SK-N-SH treated with all-trans-retinoic acid at 6 μM for 48 hours (cell line): Measurements from ENCODE around the gene ST3GAL4.

Source experiments
- ATAC-seq: fragments of 200-7000 bp; cut with Tn5 transposase; 3 replicates; pipeline ENCODE4 v1.9.1; 2020; ENCODE audit warnings: mild to moderate bottlenecking, moderate library complexity
- BACH2 ChIP-seq: fragments of 250-450 bp; sonication (Bioruptor Pico); IDR thresholded peaks from 2 replicates; pipeline ENCODE4 v1.9.0; 2021; ENCODE audit warnings: mild to moderate bottlenecking, borderline replicate concordance
- CSDC2 ChIP-seq: fragments of 250-450 bp; sonication (Bioruptor Pico); IDR thresholded peaks from 2 replicates; pipeline ENCODE4 v1.5.0; 2020; ENCODE audit warnings: mild to moderate bottlenecking, moderate library complexity
- GLIS3 ChIP-seq: fragments of 250-450 bp; sonication (Bioruptor Pico); IDR thresholded peaks from 2 replicates; pipeline ENCODE4 v1.5.0; 2020; ENCODE audit warnings: mild to moderate bottlenecking, moderate library complexity
- OSR1 ChIP-seq: fragments of 250-450 bp; sonication (Bioruptor Pico); IDR thresholded peaks from 2 replicates; pipeline ENCODE4 v1.8.0; 2022; ENCODE audit warnings: moderate library complexity, mild to moderate bottlenecking, inconsistent platforms
- PPARA ChIP-seq: fragments of 250-450 bp; sonication (Bioruptor Pico); IDR thresholded peaks from 2 replicates; pipeline ENCODE4 v1.5.0; 2020; ENCODE audit warnings: mild to moderate bottlenecking, borderline replicate concordance
- RARB ChIP-seq: fragments of 250-450 bp; sonication (Bioruptor Pico); IDR thresholded peaks from 2 replicates; pipeline ENCODE4 v1.8.0; 2021; ENCODE audit warnings: mild to moderate bottlenecking, moderate library complexity
- TOX ChIP-seq: fragments of 250-450 bp; sonication (Bioruptor Pico); IDR thresholded peaks from 2 replicates; pipeline ENCODE4 v1.8.0; 2021; ENCODE audit warnings: mild to moderate bottlenecking, moderate library complexity, borderline replicate concordance
- ZC3H10 ChIP-seq: fragments of 250-450 bp; sonication (Bioruptor Pico); IDR thresholded peaks from 2 replicates; pipeline ENCODE4 v1.5.1; 2021; ENCODE audit warnings: mild to moderate bottlenecking, moderate library complexity
- ZFP3 ChIP-seq: fragments of 250-450 bp; sonication (Bioruptor Pico); IDR thresholded peaks from 2 replicates; pipeline ENCODE4 v1.5.0; 2020; ENCODE audit warnings: mild to moderate bottlenecking, moderate library complexity
- ZFP30 ChIP-seq: fragments of 450-650 bp; formaldehyde crosslinking; IDR thresholded peaks from 2 replicates; pipeline ENCODE4 v1.5.0; 2022; ENCODE audit warnings: mild to moderate bottlenecking, moderate library complexity
- ZNF565 ChIP-seq: fragments of 450-650 bp; formaldehyde crosslinking; conservative IDR thresholded peaks from 2 replicates; pipeline ENCODE4 v1.5.0; 2020; ENCODE audit warnings: low read depth, mild to moderate bottlenecking, moderate library complexity
- ZNF70 ChIP-seq: fragments of 450-650 bp; formaldehyde crosslinking; IDR thresholded peaks from 2 replicates; pipeline ENCODE4 v1.5.0; 2020; ENCODE audit warnings: mild to moderate bottlenecking, moderate library complexity
- TF ChIP-seq, protein P1 (sequence below): fragments of 250-450 bp; sonication (Bioruptor Pico); IDR thresholded peaks from 2 replicates; pipeline ENCODE4 v1.8.0; 2020; ENCODE audit warnings: mild to moderate bottlenecking, moderate library complexity, borderline replicate concordance
- TF ChIP-seq, protein P2 (sequence below): fragments of 250-450 bp; sonication (Bioruptor Pico); IDR thresholded peaks from 2 replicates; pipeline ENCODE4 v1.8.0; 2021; ENCODE audit warnings: low read depth, mild to moderate bottlenecking, moderate library complexity, borderline replicate concordance
- TF ChIP-seq, protein P3 (sequence below): fragments of 250-450 bp; sonication (Bioruptor Pico); IDR thresholded peaks from 2 replicates; pipeline ENCODE4 v1.5.1; 2021; ENCODE audit warnings: mild to moderate bottlenecking, moderate library complexity
- TF ChIP-seq, protein P4 (sequence below): fragments of 250-450 bp; sonication (Bioruptor Pico); IDR thresholded peaks from 2 replicates; pipeline ENCODE4 v1.5.0; 2020; ENCODE audit warnings: mild to moderate bottlenecking, moderate library complexity
- TF ChIP-seq, protein P5 (sequence below): fragments of 250-450 bp; sonication (Bioruptor Pico); IDR thresholded peaks from 2 replicates; pipeline ENCODE4 v1.5.1; 2020; ENCODE audit warnings: low read depth, mild to moderate bottlenecking, moderate library complexity

ST3GAL4 gene

DNA sequence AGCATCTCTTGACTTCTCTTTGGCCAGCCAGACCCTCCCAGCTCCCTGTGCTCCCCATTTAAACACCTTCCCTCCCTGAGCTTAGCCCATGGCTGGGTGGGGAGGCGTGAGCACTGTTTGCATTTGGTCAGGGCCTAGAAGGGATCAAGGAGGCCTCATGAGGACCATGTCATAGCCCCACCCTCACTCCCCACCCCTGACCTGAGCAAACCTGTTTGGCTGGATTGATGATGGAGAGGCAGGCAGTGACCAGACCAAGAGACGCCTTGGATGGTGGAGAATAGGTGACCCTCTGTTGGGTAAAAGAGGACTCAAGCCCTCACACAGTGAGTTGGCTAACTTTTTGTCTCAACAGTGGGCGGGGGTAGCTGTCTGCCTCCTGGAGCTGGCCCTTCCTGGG, 49.9 kb downstream of the ST3GAL4 start:
- TF ChIP-seq, protein P1, sequence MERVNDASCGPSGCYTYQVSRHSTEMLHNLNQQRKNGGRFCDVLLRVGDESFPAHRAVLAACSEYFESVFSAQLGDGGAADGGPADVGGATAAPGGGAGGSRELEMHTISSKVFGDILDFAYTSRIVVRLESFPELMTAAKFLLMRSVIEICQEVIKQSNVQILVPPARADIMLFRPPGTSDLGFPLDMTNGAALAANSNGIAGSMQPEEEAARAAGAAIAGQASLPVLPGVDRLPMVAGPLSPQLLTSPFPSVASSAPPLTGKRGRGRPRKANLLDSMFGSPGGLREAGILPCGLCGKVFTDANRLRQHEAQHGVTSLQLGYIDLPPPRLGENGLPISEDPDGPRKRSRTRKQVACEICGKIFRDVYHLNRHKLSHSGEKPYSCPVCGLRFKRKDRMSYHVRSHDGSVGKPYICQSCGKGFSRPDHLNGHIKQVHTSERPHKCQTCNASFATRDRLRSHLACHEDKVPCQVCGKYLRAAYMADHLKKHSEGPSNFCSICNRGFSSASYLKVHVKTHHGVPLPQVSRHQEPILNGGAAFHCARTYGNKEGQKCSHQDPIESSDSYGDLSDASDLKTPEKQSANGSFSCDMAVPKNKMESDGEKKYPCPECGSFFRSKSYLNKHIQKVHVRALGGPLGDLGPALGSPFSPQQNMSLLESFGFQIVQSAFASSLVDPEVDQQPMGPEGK (CRISPR knock-in tag): no peak
- TF ChIP-seq ZC3H10: no peak
- TF ChIP-seq GLIS3: no peak
- TF ChIP-seq ZNF70: no peak
- no peak for TF ChIP-seq ZNF565
- no peak for TF ChIP-seq TOX
- TF ChIP-seq, protein P2, sequence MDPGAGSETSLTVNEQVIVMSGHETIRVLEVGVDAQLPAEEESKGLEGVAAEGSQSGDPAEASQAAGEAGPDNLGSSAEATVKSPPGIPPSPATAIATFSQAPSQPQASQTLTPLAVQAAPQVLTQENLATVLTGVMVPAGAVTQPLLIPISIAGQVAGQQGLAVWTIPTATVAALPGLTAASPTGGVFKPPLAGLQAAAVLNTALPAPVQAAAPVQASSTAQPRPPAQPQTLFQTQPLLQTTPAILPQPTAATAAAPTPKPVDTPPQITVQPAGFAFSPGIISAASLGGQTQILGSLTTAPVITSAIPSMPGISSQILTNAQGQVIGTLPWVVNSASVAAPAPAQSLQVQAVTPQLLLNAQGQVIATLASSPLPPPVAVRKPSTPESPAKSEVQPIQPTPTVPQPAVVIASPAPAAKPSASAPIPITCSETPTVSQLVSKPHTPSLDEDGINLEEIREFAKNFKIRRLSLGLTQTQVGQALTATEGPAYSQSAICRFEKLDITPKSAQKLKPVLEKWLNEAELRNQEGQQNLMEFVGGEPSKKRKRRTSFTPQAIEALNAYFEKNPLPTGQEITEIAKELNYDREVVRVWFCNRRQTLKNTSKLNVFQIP (CRISPR knock-in tag): no peak
- no peak for TF ChIP-seq ZFP30 (CRISPR knock-in tag)
- TF ChIP-seq RARB (CRISPR knock-in tag): no peak
- TF ChIP-seq, protein P3, sequence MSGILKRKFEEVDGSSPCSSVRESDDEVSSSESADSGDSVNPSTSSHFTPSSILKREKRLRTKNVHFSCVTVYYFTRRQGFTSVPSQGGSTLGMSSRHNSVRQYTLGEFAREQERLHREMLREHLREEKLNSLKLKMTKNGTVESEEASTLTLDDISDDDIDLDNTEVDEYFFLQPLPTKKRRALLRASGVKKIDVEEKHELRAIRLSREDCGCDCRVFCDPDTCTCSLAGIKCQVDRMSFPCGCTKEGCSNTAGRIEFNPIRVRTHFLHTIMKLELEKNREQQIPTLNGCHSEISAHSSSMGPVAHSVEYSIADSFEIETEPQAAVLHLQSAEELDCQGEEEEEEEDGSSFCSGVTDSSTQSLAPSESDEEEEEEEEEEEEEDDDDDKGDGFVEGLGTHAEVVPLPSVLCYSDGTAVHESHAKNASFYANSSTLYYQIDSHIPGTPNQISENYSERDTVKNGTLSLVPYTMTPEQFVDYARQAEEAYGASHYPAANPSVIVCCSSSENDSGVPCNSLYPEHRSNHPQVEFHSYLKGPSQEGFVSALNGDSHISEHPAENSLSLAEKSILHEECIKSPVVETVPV: no peak
- no peak for ATAC-seq

DNA sequence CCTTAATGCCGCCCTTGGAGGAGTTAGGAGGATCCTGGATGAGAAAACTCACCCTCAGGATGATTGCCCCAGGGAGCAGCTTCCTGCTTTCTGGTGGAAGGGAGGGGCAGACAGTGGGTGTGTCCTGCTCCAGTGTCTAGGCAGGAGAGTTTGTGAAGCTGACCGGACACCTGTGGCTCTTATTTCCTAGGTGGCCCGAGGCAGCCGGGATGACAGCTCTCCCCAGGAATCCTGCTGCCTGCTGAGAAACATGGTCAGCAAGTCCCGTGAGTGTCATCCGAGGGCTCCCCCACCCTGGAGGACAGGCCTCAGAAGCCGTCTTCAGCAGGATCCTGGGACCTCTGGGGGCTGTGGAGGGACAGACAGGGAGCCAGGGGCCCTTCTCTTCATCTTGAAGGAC, 50.4 kb downstream of the ST3GAL4 start:
- ATAC-seq: no peak
- TF ChIP-seq, protein P2 (CRISPR knock-in tag): no peak
- TF ChIP-seq, protein P1 (CRISPR knock-in tag): no peak
- no peak for TF ChIP-seq BACH2 (CRISPR knock-in tag)
- TF ChIP-seq CSDC2 (CRISPR knock-in tag): no peak
- no peak for TF ChIP-seq PPARA
- TF ChIP-seq, protein P4, sequence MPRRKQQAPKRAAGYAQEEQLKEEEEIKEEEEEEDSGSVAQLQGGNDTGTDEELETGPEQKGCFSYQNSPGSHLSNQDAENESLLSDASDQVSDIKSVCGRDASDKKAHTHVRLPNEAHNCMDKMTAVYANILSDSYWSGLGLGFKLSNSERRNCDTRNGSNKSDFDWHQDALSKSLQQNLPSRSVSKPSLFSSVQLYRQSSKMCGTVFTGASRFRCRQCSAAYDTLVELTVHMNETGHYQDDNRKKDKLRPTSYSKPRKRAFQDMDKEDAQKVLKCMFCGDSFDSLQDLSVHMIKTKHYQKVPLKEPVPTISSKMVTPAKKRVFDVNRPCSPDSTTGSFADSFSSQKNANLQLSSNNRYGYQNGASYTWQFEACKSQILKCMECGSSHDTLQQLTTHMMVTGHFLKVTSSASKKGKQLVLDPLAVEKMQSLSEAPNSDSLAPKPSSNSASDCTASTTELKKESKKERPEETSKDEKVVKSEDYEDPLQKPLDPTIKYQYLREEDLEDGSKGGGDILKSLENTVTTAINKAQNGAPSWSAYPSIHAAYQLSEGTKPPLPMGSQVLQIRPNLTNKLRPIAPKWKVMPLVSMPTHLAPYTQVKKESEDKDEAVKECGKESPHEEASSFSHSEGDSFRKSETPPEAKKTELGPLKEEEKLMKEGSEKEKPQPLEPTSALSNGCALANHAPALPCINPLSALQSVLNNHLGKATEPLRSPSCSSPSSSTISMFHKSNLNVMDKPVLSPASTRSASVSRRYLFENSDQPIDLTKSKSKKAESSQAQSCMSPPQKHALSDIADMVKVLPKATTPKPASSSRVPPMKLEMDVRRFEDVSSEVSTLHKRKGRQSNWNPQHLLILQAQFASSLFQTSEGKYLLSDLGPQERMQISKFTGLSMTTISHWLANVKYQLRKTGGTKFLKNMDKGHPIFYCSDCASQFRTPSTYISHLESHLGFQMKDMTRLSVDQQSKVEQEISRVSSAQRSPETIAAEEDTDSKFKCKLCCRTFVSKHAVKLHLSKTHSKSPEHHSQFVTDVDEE (CRISPR knock-in tag): no peak
- no peak for TF ChIP-seq ZNF565
- TF ChIP-seq OSR1 (CRISPR knock-in tag): no peak
- no peak for TF ChIP-seq ZFP3 (CRISPR knock-in tag)
- TF ChIP-seq, protein P5, sequence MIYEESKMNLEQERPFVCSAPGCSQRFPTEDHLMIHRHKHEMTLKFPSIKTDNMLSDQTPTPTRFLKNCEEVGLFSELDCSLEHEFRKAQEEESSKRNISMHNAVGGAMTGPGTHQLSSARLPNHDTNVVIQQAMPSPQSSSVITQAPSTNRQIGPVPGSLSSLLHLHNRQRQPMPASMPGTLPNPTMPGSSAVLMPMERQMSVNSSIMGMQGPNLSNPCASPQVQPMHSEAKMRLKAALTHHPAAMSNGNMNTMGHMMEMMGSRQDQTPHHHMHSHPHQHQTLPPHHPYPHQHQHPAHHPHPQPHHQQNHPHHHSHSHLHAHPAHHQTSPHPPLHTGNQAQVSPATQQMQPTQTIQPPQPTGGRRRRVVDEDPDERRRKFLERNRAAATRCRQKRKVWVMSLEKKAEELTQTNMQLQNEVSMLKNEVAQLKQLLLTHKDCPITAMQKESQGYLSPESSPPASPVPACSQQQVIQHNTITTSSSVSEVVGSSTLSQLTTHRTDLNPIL (CRISPR knock-in tag): no peak
- TF ChIP-seq, protein P3: no peak
- TF ChIP-seq, all 23 proteins: peak for 0
